Smooth muscle cell (in vitro differentiated cells): Measurements from ENCODE around the gene CRAT. TPM values are rescaled to one million over a fixed set of nuclear protein-coding genes. Genes with fewer than 3 reads are reported as not detected.

Experiments used
- DNase-seq: peaks from one replicate; lab custom pipeline; 2025; ENCODE audit not compliant: unreplicated experiment; lab: John Stamatoyannopoulos, UW
- H2AFZ ChIP-seq: fragments of 200-600 bp; sonication (generic); 2 replicates; pipeline ENCODE4 v1.6.0; 2016; ENCODE audit warnings: antibody characterized with exemption, low read depth, mild to moderate bottlenecking
- H3F3A ChIP-seq: fragments of 200-600 bp; sonication (generic); 2 replicates; pipeline ENCODE4 v1.6.0; 2017; ENCODE audit warnings: antibody characterized with exemption, low read depth
- H3K27ac ChIP-seq: fragments of 200-600 bp; sonication (generic); 2 replicates; pipeline ENCODE4 v1.5.1; 2016; ENCODE audit warnings: low read depth, mild to moderate bottlenecking
- H3K27me3 ChIP-seq: fragments of 200-600 bp; sonication (generic); 2 replicates; pipeline ENCODE4 v1.6.1; 2016; ENCODE audit warnings: low read depth, mild to moderate bottlenecking
- H3K36me3 ChIP-seq: fragments of 200-600 bp; sonication (generic); 2 replicates; pipeline ENCODE4 v1.5.1; 2016; ENCODE audit warnings: low read depth
- H3K4me1 ChIP-seq: fragments of 200-600 bp; sonication (generic); 2 replicates; pipeline ENCODE4 v1.5.1; 2016; ENCODE audit warnings: low read depth
- H3K4me2 ChIP-seq: fragments of 200-600 bp; sonication (generic); 2 replicates; pipeline ENCODE4 v1.6.0; 2016; ENCODE audit warnings: mild to moderate bottlenecking
- H3K4me3 ChIP-seq: fragments of 200-600 bp; sonication (generic); 2 replicates; pipeline ENCODE4 v1.5.1; 2016; ENCODE audit warnings: mild to moderate bottlenecking
- H3K79me2 ChIP-seq: fragments of 200-600 bp; sonication (generic); 2 replicates; pipeline ENCODE4 v1.6.0; 2016; ENCODE audit warnings: low read depth, mild to moderate bottlenecking
- H3K9ac ChIP-seq: fragments of 200-600 bp; sonication (generic); 2 replicates; pipeline ENCODE4 v1.6.0; 2016; ENCODE audit warnings: low read depth
- H3K9me3 ChIP-seq: fragments of 200-600 bp; sonication (generic); replicated peaks from 2 replicates; pipeline ENCODE4 v1.5.1; 2016; ENCODE audit warnings: low read depth
- H4K20me1 ChIP-seq: fragments of 200-600 bp; sonication (generic); 2 replicates; pipeline ENCODE4 v1.6.0; 2016; ENCODE audit warnings: low read depth
- CTCF ChIP-seq: fragments of 200-600 bp; sonication (generic); IDR thresholded peaks from 2 replicates; pipeline ENCODE4 v1.5.1; 2017; ENCODE audit warnings: borderline replicate concordance, mild to moderate bottlenecking, antibody characterized with exemption; ENCODE audit not compliant: insufficient read depth, poor library complexity, severe bottlenecking
- WGBS: methylation state at CpG from one replicate; pipeline ENCODE4 v1.1.7; 2016; ENCODE audit warnings: low lambda C conversion rate; 5-methylcytosine and 5-hydroxymethylcytosine counted together
- polyA plus RNA-seq: library from polyadenylated mRNA; unstranded; fragments of >200 nt; fragmentation: Nextera tagmentation; extraction: Ambion mirVana; gene quantifications from 2 replicates; pipeline ENCODE4 v1.2.1, GENCODE V29; 2016
- total RNA-seq: library from RNA; depleted of rRNA; stranded (reverse); fragments of >200 nt; gene quantifications from 2 replicates; pipeline ENCODE4 v1.2.3, GENCODE V29; 2014

Gene CRAT
- total and polyA plus RNA-seq, 2 experiments from 2014 or later: 20.0 to 52.3 TPM

- Histone ChIP-seq H3K79me2 (peaks cover 12% of the 10 kb centered on the region), H3K4me3 (no peak overlapping the region), H3K9ac (no peak overlapping the region), H3K27ac (no peak overlapping the region), H3K9me3 (no peaks in the 10 kb centered on the region), H3K27me3 (no peaks in the 10 kb centered on the region), H3K4me2 (no peak overlapping the region), H3K4me1 (peaks cover 9% of the 10 kb centered on the region), H2AFZ (no peak overlapping the region), H3F3A (no peaks in the 10 kb centered on the region), H3K36me3 (no peaks in the 10 kb centered on the region), H4K20me1 (no peaks in the 10 kb centered on the region)
- DNase-seq: no peak
- 89% methylated on average over 18 of the region's 18 CpGs for WGBS
- TF ChIP-seq CTCF: no peak
Measured at GRCh38 chr9:129078691-129079503, 31.7 kb downstream of the CRAT start.

- DNase-seq: no peak
- Histone ChIP-seq H3K27ac (no peak overlapping the region), H3K4me1 (peaks cover 8% of the 10 kb centered on the region), H3K4me2 (no peak overlapping the region), H2AFZ (no peak overlapping the region), H3F3A (no peaks in the 10 kb centered on the region), H3K9ac (no peak overlapping the region), H3K36me3 (no peaks in the 10 kb centered on the region), H4K20me1 (no peaks in the 10 kb centered on the region), H3K9me3 (no peaks in the 10 kb centered on the region), H3K27me3 (no peaks in the 10 kb centered on the region), H3K79me2 (peaks cover 6% of the 10 kb centered on the region), H3K4me3 (no peak overlapping the region)
- TF ChIP-seq CTCF: no peak
- WGBS: 94% methylated on average over 10 of the region's 10 CpGs
Measured at GRCh38 chr9:129077236-129077635, 33.4 kb downstream of the CRAT start.

GRCh38 chr9:129076640-129077037 lies 34.0 kb downstream of the CRAT start:
- WGBS: 93% methylated on average over 11 of the region's 11 CpGs
- Histone ChIP-seq H3F3A (no peaks in the 10 kb centered on the region), H4K20me1 (no peaks in the 10 kb centered on the region), H3K36me3 (no peaks in the 10 kb centered on the region), H3K9me3 (no peaks in the 10 kb centered on the region), H3K4me1 (peaks cover 2% of the 10 kb centered on the region), H3K9ac (no peak overlapping the region), H2AFZ (no peak overlapping the region), H3K27ac (no peak overlapping the region), H3K27me3 (no peaks in the 10 kb centered on the region), H3K4me3 (no peak overlapping the region), H3K79me2 (peaks cover under 1% of the 10 kb centered on the region), H3K4me2 (no peak overlapping the region)
- TF ChIP-seq CTCF: no peak
- DNase-seq: no peak
